GM21423 (cell line): ENCODE data around the gene SPIN1.
"Not testable (repeated sequence)": the region's sequence is repeated elsewhere in the genome, so short reads cannot be mapped to it uniquely, and the experiment has no call there.

ENCODE experiments used
- ATAC-seq: cut with Tn5 transposase; IDR thresholded peaks from one replicate; pipeline ENCODE4 v1.9.1; 2021; ENCODE audit warnings: mild to moderate bottlenecking, moderate library complexity; ENCODE audit not compliant: unreplicated experiment

The SPIN1 gene

GRCh38 chr9:88388203-88388885 lies at the start of gene SPIN1:
Gene SPIN1 (plus strand): TSS chr9:88388444. CDS start chr9:88426540, 38,096 bp downstream.
- peak; percentile 79 for ATAC-seq

- no peak for ATAC-seq
Measured at GRCh38 chr9:88339317-88339716, 48.9 kb upstream of the SPIN1 start.

- no peak for ATAC-seq
Measured at GRCh38 chr9:88342246-88342645, 46.0 kb upstream of the SPIN1 start.

- ATAC-seq: no peak
Measured at GRCh38 chr9:88344013-88344412, 44.2 kb upstream of the SPIN1 start.

- ATAC-seq: not testable (repeated sequence)
Measured at GRCh38 chr9:88350354-88350753, 37.9 kb upstream of the SPIN1 start.

- no peak for ATAC-seq
Measured at GRCh38 chr9:88355166-88355565, 33.1 kb upstream of the SPIN1 start.

GRCh38 chr9:88357250-88357649 lies 31.0 kb upstream of the SPIN1 start:
- ATAC-seq: not testable (repeated sequence)

GRCh38 chr9:88358723-88359122 lies 29.5 kb upstream of the SPIN1 start:
- ATAC-seq: no peak

GRCh38 chr9:88359974-88360373 lies 28.3 kb upstream of the SPIN1 start:
- no peak for ATAC-seq

- ATAC-seq: no peak
Measured at GRCh38 chr9:88362681-88363080, 25.6 kb upstream of the SPIN1 start.

GRCh38 chr9:88363661-88364060 lies 24.6 kb upstream of the SPIN1 start:
- ATAC-seq: no peak

- no peak for ATAC-seq
Measured at GRCh38 chr9:88364706-88365105, 23.5 kb upstream of the SPIN1 start.

GRCh38 chr9:88370346-88370745 lies 17.9 kb upstream of the SPIN1 start:
- no peak for ATAC-seq

- no peak for ATAC-seq
Measured at GRCh38 chr9:88372103-88372654, 16.1 kb upstream of the SPIN1 start.

GRCh38 chr9:88373045-88373444 lies 15.2 kb upstream of the SPIN1 start:
- ATAC-seq: no peak

GRCh38 chr9:88378317-88378716 lies 9.9 kb upstream of the SPIN1 start:
- no peak for ATAC-seq

GRCh38 chr9:88379352-88379751 lies 8.9 kb upstream of the SPIN1 start:
- ATAC-seq: no peak

GRCh38 chr9:88380118-88380517 lies 8.1 kb upstream of the SPIN1 start:
- no peak for ATAC-seq

GRCh38 chr9:88381322-88381721 lies 6.9 kb upstream of the SPIN1 start:
- ATAC-seq: not testable (repeated sequence)

GRCh38 chr9:88383176-88383575 lies 5.1 kb upstream of the SPIN1 start:
- ATAC-seq: no peak

- ATAC-seq: not testable (repeated sequence)
Measured at GRCh38 chr9:88386137-88386536, 2.1 kb upstream of the SPIN1 start.

GRCh38 chr9:88387036-88387551 lies 1.1 kb upstream of the SPIN1 start:
- no peak for ATAC-seq
